T1000 (cell line): ENCODE measurements around the gene RAD23B.

Experiments
- DNase-seq: peaks from one replicate; lab custom pipeline; 2025; ENCODE audit warnings: mixed read lengths; lab: John Stamatoyannopoulos, UW

The RAD23B gene

DNA sequence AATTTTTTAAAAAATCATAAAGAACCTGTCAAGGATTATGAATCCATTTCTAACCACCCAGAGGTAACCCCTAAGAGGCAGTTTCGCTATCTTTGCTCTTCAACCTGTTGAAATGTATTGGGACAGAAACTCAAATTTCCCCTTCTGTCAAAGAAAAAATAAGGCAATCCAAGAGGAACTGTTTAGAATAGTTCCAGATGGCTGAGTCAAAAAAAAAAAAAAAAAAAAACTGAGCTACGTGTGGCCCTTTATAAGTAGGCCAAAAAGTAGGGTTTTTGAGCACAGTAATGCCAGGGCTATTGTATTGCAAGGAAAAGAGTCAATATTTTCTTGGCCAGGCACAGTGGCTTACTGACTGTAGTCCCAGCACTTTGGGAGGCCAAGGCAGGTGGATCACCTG is 94.9 kb downstream of the RAD23B start:
- DNase-seq = no peak
